NCI-H510A (cell line): ENCODE results near the gene CFAP70.
"Not testable (repeated sequence)": the region's sequence is repeated elsewhere in the genome, so short reads cannot be mapped to it uniquely, and the experiment has no call there.

Source experiments
- DNase-seq: peaks from one replicate; lab custom pipeline; 2025; lab: John Stamatoyannopoulos, UW

CFAP70 gene

DNA sequence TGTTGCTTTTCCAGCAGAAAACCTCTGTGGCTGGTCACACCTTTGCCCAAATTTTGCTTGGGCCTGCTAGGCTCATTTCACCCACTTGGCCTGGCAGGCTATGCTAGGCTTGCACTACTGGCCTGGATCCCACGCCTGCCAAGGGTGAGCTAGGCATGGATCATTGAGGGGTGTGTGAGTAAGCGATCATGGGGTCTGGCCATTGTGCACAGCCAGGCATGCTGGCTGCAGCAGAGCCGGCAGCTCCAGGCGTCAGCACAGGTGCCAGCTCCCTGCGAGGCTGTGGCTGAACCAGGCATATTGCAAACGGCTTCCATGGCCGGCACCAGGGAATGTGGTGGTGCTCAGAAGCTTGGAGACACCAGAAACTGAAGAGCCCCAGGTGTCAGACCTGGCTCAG, 19.2 kb downstream of the CFAP70 start:
- no peak for DNase-seq

DNA sequence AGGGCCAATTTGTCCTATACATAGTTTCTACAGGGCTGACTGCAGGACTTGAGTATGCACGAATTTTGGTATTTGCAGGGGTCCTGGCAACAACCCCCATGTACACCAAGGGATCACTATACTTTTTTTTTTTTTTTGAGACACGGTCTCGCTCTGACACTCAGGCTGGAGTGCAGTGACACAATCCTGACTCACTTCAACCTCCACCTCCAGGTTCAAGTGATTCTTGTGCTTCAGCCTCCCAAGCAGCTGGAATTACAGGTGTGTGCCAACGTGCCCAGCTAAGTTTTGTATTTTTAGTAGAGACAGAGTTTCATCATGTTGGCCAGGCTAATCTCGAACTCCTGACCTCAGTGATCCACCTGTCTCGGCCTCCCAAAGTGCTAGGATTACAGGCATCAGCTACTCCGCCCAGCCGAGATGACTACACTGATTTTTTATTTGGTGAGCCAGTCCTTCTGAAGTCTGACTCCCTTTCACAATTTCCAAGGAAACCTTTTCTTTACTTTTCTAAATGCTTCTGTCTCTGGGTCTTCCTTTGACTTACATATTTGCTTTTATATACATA, 19.8 kb downstream of the CFAP70 start:
- DNase-seq, result no peak

DNA sequence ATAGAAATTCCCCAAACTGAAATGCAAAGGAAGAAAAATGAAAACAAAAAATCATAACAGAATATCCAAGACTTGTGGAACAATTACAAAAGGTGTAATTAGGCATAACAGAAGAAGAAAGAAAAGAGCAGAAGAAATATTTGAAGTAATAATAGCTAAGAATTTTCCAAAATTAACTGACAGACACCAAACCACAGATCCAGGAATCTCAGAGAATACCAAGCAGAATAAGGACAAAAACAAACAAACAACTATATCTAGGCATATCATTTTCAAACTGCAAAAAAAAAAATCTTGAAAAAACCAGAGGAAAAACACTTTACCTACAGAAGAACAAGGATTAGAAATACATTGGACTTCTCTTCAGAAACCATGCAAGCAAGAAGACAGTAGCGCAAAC, 25.5 kb downstream of the CFAP70 start:
- no peak for DNase-seq

DNA sequence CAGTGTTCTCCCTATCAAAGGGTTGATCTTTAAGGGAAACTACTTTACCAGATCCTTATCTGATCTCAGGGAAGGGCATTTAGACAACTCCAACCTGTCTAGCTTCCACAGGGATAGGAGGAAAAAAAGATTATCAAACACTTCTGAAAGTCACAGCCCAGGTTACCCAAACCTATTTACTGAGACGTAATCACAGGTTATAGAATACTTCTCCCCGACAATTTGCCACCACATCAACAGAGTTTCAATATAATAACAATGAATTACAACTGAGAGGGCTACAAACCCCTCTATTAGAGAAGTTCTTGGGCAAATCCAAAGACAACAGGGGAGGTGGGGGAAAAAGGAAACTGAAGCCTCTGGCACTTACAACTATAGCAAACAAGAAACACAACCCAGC, 26.3 kb downstream of the CFAP70 start:
- DNase-seq, result no peak

DNA sequence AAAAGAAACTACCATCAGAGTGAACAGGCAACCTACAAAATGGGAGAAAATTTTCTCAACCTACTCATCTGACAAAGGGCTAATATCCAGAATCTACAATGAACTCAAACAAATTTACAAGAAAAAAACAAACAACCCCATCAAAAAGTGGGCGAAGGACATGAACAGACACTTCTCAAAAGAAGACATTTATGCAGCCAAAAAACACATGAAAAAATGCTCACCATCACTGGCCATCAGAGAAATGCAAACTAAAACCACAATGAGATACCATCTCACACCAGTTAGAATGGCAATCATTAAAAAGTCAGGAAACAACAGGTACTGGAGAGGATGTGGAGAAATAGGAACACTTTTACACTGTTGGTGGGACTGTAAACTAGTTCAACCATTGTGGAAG, 30.1 kb downstream of the CFAP70 start:
- not testable (repeated sequence) for DNase-seq

DNA sequence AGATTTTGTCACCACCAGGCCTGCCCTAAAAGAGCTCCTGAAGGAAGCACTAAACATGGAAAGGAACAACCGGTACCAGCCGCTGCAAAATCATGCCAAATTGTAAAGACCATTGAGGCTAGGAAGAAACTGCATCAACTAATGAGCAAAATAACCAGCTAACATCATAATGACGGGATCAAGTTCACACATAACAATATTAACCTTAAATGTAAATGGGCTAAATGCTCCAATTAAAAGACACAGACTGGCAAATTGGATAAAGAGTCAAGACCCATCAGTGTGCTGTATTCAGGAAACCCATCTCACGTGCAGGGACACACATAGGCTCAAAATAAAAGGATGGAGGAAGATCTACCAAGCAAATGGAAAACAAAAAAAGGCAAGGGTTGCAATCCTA, 33.4 kb downstream of the CFAP70 start:
- DNase-seq, result not testable (repeated sequence)

DNA sequence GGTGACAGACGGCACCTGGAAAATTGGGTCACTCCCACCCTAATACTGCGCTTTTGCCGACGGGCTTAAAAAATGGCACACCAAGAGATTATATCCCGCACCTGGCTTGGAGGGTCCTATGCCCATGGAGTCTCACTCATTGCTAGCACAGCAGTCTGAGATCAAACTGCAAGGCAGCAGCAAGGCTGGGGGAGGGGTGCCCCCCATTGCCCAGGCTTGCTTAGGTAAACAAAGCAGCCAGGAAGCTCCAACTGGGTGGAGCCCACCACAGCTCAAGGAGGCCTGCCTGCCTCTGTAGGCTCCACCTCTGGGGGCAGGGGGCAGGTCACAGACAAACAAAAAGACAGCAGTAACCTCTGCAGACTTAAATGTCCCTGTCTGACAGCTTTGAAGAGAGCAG, 35.1 kb downstream of the CFAP70 start:
- not testable (repeated sequence) for DNase-seq

DNA sequence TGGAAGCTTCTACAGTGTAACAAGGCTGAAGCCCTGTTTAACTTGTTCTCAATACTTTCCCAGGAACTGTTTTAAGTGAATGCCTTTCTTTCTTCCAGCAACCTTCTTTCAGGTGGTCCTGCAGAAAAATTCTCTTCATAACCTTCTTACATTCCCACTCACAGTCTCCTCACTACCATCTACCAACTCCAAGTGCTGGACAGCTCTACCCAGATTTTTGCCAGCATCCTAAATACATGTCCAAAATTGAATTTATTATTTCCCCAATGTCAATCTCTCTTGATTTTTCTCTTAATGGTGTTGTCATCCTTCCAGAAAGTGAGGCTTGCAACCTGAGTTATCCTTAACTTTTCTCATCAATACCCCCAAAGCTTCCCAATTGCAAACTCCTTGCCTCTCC, 48.2 kb downstream of the CFAP70 start:
- DNase-seq, result no peak

DNA sequence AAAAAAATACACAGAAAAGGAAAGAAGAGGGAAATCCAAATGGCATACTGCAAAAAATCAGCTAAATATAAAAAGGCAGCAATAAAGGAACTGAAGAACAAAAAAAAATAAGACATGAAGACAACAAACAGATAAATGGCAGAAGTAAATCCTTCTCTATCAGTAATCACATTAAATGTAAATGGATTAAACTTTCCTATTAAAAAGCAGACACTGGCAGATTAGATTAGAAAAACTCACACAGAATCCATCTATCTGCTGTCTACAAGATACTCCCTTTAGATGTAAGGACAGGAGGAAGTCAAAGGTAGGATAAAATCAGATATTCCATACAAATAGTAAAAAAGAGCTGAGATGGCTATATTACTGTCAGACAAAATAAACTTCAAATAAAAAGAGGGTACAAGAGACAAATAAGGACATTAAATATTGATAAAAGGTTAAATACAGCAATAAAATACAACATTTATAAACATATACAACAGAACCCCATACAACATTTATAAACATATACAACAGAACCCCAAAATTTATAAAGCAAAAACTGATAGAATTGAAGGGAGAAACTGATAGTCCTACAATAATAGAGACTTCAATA, 51.4 kb downstream of the CFAP70 start:
- DNase-seq, result no peak

DNA sequence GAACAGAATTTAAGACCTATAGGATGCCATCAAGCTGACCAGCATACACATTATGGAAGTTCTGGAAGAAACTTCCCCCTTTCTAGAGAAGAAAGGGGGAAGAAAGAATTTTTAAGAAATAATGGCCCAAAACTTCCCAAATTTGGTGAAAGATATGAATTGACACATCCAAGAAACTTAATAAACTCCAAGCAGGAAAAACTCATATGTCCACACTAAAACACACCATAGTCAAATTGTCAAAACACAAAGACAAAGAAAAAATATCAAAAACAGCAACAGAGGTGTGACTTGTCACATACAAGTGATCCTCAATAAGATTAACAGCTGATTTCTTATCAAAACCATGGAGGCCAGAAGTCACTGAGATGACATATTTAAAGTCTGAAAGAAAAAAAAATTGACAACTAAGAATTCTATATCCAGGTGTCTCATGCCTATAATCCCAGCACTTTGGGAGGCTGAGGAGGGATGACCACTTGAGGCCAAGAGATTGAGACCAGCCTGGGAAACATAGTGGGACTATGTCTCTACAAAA, 52.4 kb downstream of the CFAP70 start:
- DNase-seq, result no peak

DNA sequence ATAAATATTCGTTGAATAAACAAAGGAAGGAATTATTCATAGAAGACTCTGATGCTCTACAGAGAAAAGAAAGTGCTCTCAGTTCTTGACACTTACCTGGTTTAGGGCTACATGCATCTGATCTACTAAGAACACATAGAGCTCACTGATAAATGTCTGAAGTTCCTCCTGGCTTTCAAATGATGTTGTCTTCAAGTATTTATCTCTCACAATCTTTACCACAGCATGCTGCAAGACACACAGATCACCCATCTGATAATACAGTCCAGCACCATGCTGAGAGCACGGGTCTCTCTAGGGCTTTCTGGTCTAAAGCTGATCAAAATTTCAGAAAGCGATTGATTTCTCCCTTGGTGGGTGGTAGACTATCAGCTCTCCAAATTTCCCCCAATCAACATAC, 61.7 kb downstream of the CFAP70 start:
- DNase-seq, result no peak

DNA sequence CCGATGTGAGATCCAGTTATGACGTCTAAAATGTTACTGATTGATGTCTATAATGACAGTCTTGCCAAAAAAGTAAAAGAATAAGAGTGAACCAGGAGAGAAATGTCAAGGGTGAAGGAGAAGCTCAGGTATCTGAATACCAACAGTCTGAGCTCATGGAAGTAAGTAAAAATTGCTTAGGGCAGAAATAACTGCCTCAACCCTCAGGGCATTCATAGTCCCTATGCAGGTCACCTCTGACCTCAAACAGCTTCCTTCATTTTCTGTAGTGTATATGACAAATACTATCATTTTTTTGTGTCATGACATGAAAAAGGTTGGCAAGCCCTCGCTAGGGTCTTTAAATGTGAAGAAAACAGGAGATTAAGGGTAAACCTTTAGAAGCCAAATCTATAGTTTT, 65.2 kb downstream of the CFAP70 start:
- DNase-seq, result no peak

DNA sequence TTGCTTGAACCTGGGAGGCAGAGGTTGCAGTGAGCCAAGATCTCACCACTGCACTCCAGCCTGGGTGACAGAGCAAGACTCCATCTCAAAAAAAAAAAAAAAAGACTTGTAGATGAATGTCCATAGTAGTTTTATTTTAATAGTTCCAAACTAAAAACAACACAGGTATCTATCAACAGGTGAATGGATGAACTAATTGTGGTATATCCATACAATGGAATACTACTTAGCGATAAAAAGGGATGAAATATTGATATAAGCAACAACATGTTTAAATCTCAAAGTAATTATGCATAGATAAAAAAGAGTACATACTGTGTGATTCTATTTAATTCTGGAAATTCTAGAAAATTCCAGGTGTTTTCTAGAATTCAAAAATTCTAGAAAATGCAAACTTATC, 68.7 kb downstream of the CFAP70 start:
- no peak for DNase-seq

DNA sequence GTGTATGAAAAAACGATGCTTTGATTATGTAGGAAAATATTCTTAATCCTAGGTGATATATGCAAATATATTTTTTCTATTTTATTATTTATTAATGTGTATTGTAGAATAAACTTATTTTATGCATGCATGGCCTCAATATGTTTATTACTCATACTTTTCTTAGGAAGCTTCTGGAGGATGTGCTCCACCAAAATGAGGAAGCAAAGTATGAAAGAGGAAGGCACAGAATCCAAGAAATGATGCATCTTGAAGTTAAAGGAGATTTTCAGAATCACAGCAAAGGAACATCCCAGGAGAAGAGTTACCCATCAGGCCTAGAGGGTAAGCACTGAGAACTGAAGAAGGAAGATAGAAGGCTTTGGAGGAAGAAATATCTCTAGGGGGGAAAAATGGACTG, 71.2 kb downstream of the CFAP70 start:
- DNase-seq, result no peak

DNA sequence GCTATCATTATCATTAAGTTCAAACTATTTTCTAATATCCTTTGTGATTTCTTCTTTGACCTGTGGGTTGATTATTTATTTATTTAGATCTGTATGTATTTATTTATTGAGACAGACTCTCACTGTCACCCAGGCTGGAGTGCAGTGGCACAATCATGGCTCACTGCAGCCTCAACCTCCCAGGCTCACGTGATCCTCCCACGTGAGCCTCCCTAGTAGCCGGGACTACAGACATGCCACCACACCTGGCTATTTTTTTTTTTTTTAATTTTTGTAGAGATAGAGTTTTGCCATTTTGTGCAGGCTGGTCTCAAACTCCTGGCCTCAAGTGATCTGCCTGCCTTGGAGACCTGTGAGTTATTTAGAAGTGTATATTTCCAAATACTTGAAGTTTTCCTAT, 77.6 kb downstream of the CFAP70 start:
- no peak for DNase-seq

DNA sequence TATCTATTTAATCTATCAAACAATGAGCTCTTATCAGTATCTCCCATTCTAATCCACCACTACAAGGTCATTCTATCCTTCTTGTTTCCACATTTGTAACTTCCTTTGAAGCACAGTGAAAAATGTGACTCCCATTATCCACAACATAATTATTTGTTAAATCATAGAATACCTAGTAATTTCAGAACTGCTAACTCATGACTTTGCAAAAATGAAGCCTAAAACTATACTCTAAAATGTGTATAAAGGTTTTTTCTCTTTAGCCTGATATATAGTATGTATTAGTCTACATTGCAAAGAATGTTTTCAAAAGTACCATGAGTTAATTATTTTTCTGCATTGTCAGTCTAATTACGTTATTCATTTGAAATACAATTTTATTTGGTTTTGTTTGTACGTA, 94.2 kb downstream of the CFAP70 start:
- DNase-seq, result no peak

DNA sequence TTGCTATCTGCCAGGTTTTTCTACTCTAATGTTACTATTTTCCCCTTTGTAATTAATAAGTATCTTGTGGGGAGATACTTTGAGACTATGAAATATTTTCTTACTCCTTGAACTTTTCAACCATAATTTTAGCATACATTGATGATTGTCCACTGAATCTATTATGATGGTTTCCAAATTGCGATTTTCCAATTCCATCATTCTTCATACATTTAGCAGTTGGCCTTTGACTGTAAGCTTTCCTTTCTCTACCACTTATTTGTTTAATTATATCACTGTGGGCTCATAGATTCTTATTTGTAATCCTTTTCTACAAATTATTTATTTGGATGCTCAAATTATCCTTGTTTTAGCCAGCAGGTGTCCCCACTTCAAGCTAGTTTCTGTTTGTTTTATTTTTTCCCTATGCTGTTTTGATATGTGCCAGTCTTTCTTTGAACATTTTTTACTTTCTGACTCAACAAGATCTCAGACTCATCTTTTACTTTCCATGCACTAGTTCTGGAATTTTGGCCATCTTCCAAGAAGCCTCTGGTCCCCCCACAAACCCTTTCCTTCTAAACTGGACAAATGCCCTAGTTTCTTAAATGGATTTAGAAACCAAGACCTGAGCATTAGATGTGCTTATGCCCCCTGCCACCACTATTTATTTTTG, 94.8 kb downstream of the CFAP70 start:
- no peak for DNase-seq

DNA sequence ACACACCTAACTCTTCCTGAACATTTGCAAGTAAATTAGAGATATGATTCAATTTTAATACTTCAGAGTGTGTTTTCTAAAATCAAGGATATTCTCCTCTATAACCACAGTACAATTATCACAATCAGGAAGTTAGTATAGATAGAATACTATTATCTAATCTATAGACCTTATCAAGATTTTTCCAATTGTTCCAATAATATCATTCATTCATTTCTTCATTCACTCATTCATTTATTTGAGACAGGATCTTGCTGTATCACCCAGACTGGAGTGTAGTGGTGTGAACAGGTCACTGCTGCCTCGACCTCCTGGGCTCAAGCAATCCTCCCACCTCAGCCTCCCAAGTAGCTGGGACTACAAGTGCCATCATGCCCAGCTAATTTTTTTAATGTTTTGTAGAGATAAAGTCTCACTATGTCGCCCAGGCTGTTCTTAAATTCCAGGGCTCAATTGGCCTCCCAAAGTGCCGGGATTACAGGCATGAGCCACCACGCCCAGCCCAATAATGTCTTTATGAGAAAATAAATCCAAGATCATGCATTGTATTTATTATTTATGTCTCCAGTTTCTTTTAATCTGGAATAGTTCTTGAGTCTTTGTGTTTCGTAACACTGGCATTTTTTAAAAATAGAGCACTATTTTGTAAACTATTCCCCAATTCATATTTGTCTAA, 95.6 kb downstream of the CFAP70 start:
- DNase-seq, result no peak

DNA sequence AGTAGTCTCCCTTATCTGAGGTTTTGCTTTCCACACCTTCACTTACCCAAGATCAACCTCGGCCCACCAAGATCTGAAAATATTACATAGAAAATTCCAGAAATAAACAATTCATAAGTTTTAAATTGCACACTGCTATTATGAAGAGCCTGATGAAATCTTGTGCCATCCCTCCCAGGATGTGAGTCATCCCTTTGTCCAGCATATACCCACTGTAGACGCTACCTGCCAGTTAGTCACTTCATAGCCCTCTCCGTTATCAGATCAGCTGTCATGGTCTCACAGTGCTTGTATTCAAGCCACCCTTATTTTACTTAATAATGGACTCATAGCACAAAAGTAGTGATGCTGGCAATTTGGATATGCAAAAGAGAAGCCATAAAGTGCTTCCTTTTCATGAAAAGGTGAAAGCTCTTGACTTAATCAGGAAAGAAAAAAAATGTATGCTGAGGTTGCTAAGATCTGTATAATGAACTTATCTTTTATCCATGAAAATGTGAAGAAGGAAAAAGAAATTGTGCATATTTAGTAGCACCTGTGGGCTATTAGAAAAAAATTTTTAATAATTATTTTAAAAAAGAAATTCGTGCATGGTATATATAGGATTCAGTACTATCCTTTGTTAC, 96.4 kb downstream of the CFAP70 start:
- DNase-seq, result no peak

DNA sequence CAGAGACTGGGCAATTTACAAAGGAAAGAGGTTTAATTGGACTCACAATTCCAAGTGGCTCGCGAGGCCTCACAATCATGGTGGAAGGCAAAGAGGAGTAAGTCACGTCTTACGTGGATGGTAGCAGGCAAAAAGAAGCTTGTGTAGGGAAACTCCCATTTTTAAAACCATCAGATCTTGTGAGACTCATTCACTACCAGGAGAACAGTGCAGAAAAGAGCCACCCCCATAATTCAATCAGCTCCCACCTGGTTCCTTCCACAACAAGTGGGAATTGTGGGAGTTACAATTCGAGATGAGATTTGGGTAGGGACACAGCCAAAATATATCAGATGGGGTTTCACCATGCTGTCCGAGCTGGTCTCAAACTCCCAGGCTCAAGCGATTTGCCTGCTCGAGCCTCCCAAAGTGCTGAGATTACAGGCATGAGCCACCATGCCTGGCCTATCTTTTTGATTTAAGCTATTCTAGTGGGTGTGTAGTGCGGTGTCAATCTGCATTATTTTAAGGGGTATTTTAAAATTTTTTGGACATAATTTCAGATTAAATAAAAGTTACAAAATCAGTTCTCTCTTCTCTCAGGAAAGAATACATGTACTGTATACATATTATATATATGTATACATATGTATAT, 97.2 kb downstream of the CFAP70 start:
- no peak for DNase-seq

DNA sequence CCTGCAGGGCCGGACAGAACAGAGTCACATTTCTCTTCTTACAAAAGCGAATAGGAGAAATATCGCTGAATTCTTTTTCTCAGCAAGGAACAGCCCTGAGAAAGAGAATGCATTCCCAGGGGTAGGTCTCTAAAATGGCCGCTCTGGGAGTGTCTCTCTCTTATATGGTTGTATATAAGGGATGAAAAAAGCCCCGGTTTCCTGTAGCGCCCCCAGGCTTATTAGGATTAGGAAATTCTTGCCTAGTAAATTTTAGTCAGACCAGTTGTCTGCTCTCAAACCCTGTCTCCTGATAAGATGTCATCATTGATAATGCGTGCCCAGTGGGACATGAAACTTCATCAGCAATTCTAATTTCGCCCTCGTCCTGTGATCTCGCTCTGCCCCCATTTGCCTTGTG, 100.1 kb downstream of the CFAP70 start:
- DNase-seq, result not testable (repeated sequence)

DNA sequence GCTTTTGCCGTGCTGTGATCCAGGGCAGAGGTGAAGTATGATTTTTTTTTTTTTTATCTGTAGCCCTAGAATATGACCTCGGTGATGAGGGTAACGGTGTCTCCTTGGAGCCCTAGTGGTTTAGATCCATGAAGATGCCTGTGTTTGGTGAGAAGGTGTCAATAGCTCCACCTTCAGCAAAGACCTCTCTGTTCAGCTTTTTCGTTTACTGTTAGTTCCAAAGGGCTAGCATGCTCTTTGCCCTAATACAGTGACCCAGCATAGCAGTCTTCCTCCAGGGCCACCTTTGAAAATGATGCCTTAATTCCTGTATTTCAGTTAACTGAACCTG, 105.5 kb downstream of the CFAP70 start:
- no peak for DNase-seq
